Sigmoid colon (tissue), 4 donors: ENCODE results near the gene TFEB.

ENCODE experiments used
- CTCF ChIP-seq, 4 experiments: fragments of 450-650 bp in 3 of 4; fragments of 200-600 bp in 1 of 4; IDR thresholded peaks; one replicate each; pipeline ENCODE4 v1.5.1; 2016 to 2019; ENCODE audit warnings: antibody characterized with exemption in 4 of 4, mild to moderate bottlenecking in 3 of 4, moderate library complexity in 2 of 4
- EP300 ChIP-seq, 4 donors: sonication (generic); formaldehyde crosslinking; IDR thresholded peaks; one replicate each; pipeline ENCODE4 v1.6.1; 2017; ENCODE audit warnings: antibody characterized with exemption in 4 of 4
- POLR2A ChIP-seq, 2 donors: fragments of 450-650 bp; IDR thresholded peaks; one replicate each; pipeline ENCODE4 v1.6.1; 2016; ENCODE audit warnings: antibody characterized with exemption in 2 of 2, mild to moderate bottlenecking in 2 of 2, moderate library complexity in 2 of 2
- POLR2AphosphoS5 ChIP-seq, 4 donors: sonication (generic); formaldehyde crosslinking; IDR thresholded peaks; one replicate each; pipeline ENCODE4 v1.6.1; 2017; ENCODE audit warnings: antibody characterized with exemption in 4 of 4

GRCh38 chr6:41759905-41760579 is 24.6 kb upstream of the TFEB start:
- TF ChIP-seq EP300 (IDR thresholded peaks at IDR 0.05) (no peak), POLR2A (IDR thresholded peaks at IDR 0.05) (no peak), CTCF (IDR thresholded peaks at IDR 0.05) (no peak), POLR2AphosphoS5 (IDR thresholded peaks at IDR 0.05) (no peak)
